ENCODE data around the gene TLL2. TPM values are rescaled to one million over a fixed set of nuclear protein-coding genes. Genes with fewer than 3 reads are reported as not detected.
A peak's percentile ranks its signal among the peaks of the same experiment; 100 is the strongest.

Gene TLL2
- total RNA-seq, 1 experiment from 2014 or later = 9.1 TPM

DNA sequence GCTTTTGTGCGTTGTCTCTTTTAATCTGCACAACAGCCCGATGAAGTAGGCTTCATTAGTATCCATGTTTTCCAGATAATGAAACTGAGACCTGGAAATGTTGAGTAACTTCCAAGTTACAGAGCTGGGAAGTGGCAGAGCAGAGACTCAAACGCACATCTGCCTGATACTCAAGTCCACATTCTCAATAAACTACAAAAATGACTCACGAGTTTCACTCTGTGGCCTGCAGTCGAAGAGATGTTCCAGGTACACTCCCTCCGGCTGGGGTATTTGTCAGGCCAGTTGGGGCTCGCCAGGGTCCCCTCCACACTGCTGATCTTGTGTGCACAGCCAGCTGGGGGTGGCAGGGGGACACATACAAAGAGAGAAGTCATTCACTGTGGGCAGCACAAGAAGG, 137.2 kb downstream of the TLL2 start:
- Mint-ChIP-seq H3K36me3 (no peaks in the 10 kb centered on the region), H3K9me3 (no peaks in the 10 kb centered on the region), H3K27ac (no peak overlapping the region), H3K4me3 (no peak overlapping the region), H3K27me3 (ENCODE audit: low read depth) (peaks cover 7% of the 10 kb centered on the region), H3K4me1 (peaks cover 23% of the 10 kb centered on the region)
- CTCF ChIA-PET = interaction anchor here (0.6 to 3.4 kb wide), 7 partner anchors 19 to 310 kb away, joined by 3 to 27 read pairs (median 17); partner anchors contain the start of gene TLL2
- TF ChIP-seq, protein P1, sequence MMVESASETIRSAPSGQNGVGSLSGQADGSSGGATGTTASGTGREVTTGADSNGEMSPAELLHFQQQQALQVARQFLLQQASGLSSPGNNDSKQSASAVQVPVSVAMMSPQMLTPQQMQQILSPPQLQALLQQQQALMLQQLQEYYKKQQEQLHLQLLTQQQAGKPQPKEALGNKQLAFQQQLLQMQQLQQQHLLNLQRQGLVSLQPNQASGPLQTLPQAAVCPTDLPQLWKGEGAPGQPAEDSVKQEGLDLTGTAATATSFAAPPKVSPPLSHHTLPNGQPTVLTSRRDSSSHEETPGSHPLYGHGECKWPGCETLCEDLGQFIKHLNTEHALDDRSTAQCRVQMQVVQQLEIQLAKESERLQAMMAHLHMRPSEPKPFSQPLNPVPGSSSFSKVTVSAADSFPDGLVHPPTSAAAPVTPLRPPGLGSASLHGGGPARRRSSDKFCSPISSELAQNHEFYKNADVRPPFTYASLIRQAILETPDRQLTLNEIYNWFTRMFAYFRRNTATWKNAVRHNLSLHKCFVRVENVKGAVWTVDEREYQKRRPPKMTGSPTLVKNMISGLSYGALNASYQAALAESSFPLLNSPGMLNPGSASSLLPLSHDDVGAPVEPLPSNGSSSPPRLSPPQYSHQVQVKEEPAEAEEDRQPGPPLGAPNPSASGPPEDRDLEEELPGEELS (CRISPR knock-in tag; IDR thresholded peaks at IDR 0.05) = no peak
- TF ChIP-seq, protein P2, sequence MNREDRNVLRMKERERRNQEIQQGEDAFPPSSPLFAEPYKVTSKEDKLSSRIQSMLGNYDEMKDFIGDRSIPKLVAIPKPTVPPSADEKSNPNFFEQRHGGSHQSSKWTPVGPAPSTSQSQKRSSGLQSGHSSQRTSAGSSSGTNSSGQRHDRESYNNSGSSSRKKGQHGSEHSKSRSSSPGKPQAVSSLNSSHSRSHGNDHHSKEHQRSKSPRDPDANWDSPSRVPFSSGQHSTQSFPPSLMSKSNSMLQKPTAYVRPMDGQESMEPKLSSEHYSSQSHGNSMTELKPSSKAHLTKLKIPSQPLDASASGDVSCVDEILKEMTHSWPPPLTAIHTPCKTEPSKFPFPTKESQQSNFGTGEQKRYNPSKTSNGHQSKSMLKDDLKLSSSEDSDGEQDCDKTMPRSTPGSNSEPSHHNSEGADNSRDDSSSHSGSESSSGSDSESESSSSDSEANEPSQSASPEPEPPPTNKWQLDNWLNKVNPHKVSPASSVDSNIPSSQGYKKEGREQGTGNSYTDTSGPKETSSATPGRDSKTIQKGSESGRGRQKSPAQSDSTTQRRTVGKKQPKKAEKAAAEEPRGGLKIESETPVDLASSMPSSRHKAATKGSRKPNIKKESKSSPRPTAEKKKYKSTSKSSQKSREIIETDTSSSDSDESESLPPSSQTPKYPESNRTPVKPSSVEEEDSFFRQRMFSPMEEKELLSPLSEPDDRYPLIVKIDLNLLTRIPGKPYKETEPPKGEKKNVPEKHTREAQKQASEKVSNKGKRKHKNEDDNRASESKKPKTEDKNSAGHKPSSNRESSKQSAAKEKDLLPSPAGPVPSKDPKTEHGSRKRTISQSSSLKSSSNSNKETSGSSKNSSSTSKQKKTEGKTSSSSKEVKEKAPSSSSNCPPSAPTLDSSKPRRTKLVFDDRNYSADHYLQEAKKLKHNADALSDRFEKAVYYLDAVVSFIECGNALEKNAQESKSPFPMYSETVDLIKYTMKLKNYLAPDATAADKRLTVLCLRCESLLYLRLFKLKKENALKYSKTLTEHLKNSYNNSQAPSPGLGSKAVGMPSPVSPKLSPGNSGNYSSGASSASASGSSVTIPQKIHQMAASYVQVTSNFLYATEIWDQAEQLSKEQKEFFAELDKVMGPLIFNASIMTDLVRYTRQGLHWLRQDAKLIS (CRISPR knock-in tag; IDR thresholded peaks at IDR 0.05; ENCODE audit: borderline replicate concordance) = no peak
- TF ChIP-seq, protein P3, sequence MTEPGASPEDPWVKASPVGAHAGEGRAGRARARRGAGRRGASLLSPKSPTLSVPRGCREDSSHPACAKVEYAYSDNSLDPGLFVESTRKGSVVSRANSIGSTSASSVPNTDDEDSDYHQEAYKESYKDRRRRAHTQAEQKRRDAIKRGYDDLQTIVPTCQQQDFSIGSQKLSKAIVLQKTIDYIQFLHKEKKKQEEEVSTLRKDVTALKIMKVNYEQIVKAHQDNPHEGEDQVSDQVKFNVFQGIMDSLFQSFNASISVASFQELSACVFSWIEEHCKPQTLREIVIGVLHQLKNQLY (CRISPR knock-in tag; IDR thresholded peaks at IDR 0.05) = no peak
- TF ChIP-seq CBFB (CRISPR knock-in tag; IDR thresholded peaks at IDR 0.05; ENCODE audit: low read depth) = no peak
- ATAC-seq (no peak), DNase-seq (ENCODE audit: low spot score) (no peak)
- POLR2A ChIA-PET = no interaction called here

DNA sequence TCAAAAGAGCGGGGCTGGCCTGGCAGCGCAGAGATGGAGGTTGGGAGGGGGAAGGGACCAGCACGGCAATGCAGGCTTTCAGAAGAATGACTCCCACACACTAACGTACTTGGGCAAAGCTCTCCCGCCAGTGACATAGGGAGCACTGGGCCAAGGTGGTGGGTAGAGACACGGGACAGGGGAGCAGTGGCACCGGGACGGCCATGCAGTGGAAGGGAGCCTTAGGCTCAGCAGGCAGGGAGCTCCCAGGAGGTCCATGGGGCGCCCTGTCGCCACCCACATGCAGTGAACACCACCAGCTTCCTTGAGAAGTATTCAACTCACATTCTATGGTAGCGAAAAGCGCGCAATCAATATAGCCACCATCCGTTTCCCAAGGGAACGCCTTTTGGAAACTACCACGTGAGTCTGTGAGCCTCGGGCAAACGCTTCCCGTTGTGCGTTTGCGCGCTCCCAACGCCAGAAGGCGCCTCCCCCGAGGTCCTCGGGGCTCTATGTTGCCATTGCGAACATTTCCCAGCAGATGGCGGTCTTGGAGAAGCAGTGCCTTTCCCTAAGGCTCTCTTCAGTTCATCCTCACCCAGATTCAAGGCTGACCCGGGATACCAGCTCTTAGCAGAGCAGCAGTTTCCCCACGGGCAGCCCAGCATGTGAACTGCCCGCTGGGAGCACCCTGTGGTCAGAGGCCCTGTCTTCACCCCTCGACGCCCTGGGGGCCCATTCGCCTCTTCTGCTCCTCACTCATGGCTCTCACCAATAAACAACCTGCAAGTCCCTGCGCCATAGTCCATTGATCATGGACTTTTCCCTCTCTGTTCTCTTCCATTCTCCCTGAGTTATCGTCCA, 138.5 kb downstream of the TLL2 start:
- DNase-seq (ENCODE audit: low spot score) (peak; percentile 92), ATAC-seq (peak; percentile 86)
- H3K9me3 Mint-ChIP-seq = no peaks in the 10 kb centered on the region
- H3K27ac Mint-ChIP-seq = no peak overlapping the region
- H3K4me3 Mint-ChIP-seq = peak overlapping the region; percentile 67
- CTCF ChIA-PET = interaction anchor here (0.5 to 7.0 kb wide), 49 partner anchors 9 to 684 kb away, joined by 3 to 240 read pairs (median 5); partner anchors contain the start of gene TLL2
- no peaks in the 10 kb centered on the region for H3K36me3 Mint-ChIP-seq
- peaks cover 7% of the 10 kb centered on the region for H3K27me3 Mint-ChIP-seq (ENCODE audit: low read depth)
- POLR2A ChIA-PET = no interaction called here
- peaks cover 23% of the 10 kb centered on the region for H3K4me1 Mint-ChIP-seq
- TF ChIP-seq NR1H2 (CRISPR knock-in tag; IDR thresholded peaks at IDR 0.05) (no peak), SP1 (CRISPR knock-in tag; conservative IDR thresholded peaks at IDR 0.05) (peak; percentile 51; the same call in 1 of the 2 replicates), EMX1 (CRISPR knock-in tag; IDR thresholded peaks at IDR 0.05) (no peak), TCF7 (CRISPR knock-in tag; IDR thresholded peaks at IDR 0.05; ENCODE audit: low read depth) (no peak), ETV6 (CRISPR knock-in tag; IDR thresholded peaks at IDR 0.05) (peak; percentile 60; the same call in 1 of the 2 replicates), NR3C1 (CRISPR knock-in tag; conservative IDR thresholded peaks at IDR 0.05; ENCODE audit: low read depth) (no peak), FOXJ3 (CRISPR knock-in tag; IDR thresholded peaks at IDR 0.05; ENCODE audit: borderline replicate concordance) (no peak), ZNF423 (CRISPR knock-in tag; IDR thresholded peaks at IDR 0.05) (peak; percentile 93), JUN (CRISPR knock-in tag; IDR thresholded peaks at IDR 0.05) (no peak), ZNF263 (CRISPR knock-in tag; IDR thresholded peaks at IDR 0.05; ENCODE audit: low read depth) (no peak), ELF4 (CRISPR knock-in tag; IDR thresholded peaks at IDR 0.05; ENCODE audit: low read depth) (no peak), IRF2 (CRISPR knock-in tag; IDR thresholded peaks at IDR 0.05; ENCODE audit: borderline replicate concordance, low read depth) (no peak), ESRRA (CRISPR knock-in tag; IDR thresholded peaks at IDR 0.05; ENCODE audit: borderline replicate concordance) (no peak), CREM (CRISPR knock-in tag; IDR thresholded peaks at IDR 0.05) (no peak), GRHL2 (CRISPR knock-in tag; IDR thresholded peaks at IDR 0.05; ENCODE audit: insufficient replicate concordance, severe bottlenecking) (no peak), ZNF121 (CRISPR knock-in tag; IDR thresholded peaks at IDR 0.05) (no peak), ZBTB21 (CRISPR knock-in tag; IDR thresholded peaks at IDR 0.05; ENCODE audit: borderline replicate concordance) (0 out of 2 replicates have a peak, but pooled peaks have one; percentile 44), KAT7 (CRISPR knock-in tag; IDR thresholded peaks at IDR 0.05; ENCODE audit: borderline replicate concordance) (no peak), NFE2L1 (CRISPR knock-in tag; IDR thresholded peaks at IDR 0.05) (no peak)
- TF ChIP-seq, protein P4, sequence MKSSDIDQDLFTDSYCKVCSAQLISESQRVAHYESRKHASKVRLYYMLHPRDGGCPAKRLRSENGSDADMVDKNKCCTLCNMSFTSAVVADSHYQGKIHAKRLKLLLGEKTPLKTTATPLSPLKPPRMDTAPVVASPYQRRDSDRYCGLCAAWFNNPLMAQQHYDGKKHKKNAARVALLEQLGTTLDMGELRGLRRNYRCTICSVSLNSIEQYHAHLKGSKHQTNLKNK (CRISPR knock-in tag; IDR thresholded peaks at IDR 0.05) = no peak
- TF ChIP-seq, protein P3 (CRISPR knock-in tag; IDR thresholded peaks at IDR 0.05) = no peak
- TF ChIP-seq, protein P5, sequence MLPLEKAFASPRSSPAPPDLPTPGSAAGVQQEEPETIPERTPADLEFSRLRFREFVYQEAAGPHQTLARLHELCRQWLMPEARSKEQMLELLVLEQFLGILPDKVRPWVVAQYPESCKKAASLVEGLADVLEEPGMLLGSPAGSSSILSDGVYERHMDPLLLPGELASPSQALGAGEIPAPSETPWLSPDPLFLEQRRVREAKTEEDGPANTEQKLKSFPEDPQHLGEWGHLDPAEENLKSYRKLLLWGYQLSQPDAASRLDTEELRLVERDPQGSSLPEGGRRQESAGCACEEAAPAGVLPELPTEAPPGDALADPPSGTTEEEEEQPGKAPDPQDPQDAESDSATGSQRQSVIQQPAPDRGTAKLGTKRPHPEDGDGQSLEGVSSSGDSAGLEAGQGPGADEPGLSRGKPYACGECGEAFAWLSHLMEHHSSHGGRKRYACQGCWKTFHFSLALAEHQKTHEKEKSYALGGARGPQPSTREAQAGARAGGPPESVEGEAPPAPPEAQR (CRISPR knock-in tag; IDR thresholded peaks at IDR 0.05) = no peak

All from WTC11 (cell line).